HG02981 (cell line): Measurements from ENCODE around the gene NUS1.
"Not testable (repeated sequence)": the region's sequence is repeated elsewhere in the genome, so short reads cannot be mapped to it uniquely, and the experiment has no call there.

Experiments used
- ATAC-seq: cut with Tn5 transposase; IDR thresholded peaks from one replicate; pipeline ENCODE4 v1.9.1; 2021; ENCODE audit warnings: mild to moderate bottlenecking, moderate library complexity; ENCODE audit not compliant: unreplicated experiment

The NUS1 gene

GRCh38 chr6:117706936-117707509, 31.8 kb downstream of the NUS1 start:
- ATAC-seq = not testable (repeated sequence)

GRCh38 chr6:117711369-117711768, 36.1 kb downstream of the NUS1 start:
- no peak for ATAC-seq

DNA sequence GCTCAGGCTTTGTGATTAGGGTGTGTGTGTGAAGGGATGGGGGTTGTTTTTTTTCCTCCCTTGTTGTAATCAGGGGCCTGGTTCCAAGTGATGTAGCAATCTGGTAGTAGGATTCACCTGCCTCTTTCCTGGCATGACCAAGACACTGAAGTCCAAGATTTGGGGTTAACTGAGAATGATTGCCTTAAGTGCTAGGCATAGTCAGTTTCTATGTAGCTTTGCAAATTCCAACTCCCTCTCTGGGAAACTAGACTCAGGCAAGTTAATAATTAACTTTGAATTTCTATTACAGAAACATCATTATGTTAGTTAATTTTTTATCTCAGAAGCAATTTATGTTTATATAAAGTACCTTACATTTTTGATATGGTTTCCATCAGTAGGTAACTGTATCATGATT, 43.6 kb downstream of the NUS1 start:
- no peak for ATAC-seq

GRCh38 chr6:117721520-117721919, 46.3 kb downstream of the NUS1 start:
- not testable (repeated sequence) for ATAC-seq

GRCh38 chr6:117728626-117729025, 53.4 kb downstream of the NUS1 start:
- ATAC-seq = no peak

DNA sequence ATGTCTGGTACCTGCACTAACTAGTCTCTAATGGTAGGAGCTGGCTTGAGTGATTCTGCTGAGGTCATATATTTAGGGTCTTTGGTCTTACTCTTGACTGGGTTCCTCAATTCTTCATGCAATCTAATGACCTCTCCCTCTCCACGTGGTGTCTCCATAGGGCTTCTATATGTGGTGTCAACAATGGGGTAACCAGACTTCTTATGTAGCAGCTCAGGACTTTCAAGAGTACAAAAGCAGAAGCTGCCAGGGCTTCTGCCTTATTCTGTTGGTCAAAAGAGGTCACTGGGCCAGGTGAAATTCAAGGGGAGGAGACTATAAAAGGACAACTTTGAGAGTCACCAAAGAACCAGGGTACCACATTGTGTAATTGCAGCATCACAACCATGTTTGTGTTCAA, 54.3 kb downstream of the NUS1 start:
- no peak for ATAC-seq

GRCh38 chr6:117733341-117733740, 58.1 kb downstream of the NUS1 start:
- no peak for ATAC-seq

GRCh38 chr6:117739869-117740268, 64.6 kb downstream of the NUS1 start:
- no peak for ATAC-seq

DNA sequence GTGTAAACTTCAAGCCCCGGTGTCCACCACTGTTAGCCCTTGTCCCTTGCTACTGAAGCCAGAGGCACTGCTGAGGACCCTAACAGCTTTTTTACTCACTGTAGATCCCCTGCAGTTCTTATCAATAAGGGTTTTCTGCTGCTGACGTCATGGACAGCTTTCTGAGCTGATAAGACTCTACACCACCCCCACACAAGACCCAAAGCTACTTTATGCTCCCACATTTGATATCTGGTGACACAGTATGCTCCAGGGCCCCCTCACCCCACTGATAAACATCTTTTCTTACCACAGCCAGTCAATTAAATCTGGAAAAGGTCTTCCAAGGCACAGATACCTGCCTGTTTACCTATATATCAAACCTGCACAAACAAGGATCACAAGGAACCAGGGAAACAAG, 65.3 kb downstream of the NUS1 start:
- no peak for ATAC-seq

- ATAC-seq = not testable (repeated sequence)
These were observed 75.4 kb downstream of the NUS1 start for GRCh38 chr6:117750675-117751074.
